KOPT-K1 (cell line): Measurements from ENCODE around the gene BUB3.

Experiments used
- H3K27ac ChIP-seq: fragments of 200-600 bp; sonication (generic); 2 replicates; pipeline ENCODE4 v1.5.1; 2016; ENCODE audit warnings: antibody characterized with exemption, mild to moderate bottlenecking, low read depth, low read length; ENCODE audit not compliant: poor library complexity, severe bottlenecking
- H3K36me3 ChIP-seq: fragments of 200-600 bp; sonication (generic); 2 replicates; pipeline ENCODE4 v1.5.1; 2017; ENCODE audit warnings: antibody characterized with exemption, mild to moderate bottlenecking, low read length, moderate library complexity; ENCODE audit not compliant: insufficient read depth
- H3K9me3 ChIP-seq: fragments of 200-600 bp; sonication (generic); 2 replicates; pipeline ENCODE4 v1.5.1; 2017; ENCODE audit warnings: antibody characterized with exemption, low read length, mild to moderate bottlenecking; ENCODE audit not compliant: insufficient read depth, poor library complexity, severe bottlenecking

The BUB3 gene

GRCh38 chr10:123136806-123137642 lies 17.2 kb upstream of the BUB3 start:
- no peaks in the 10 kb centered on the region for H3K36me3 ChIP-seq
- no peak overlapping the region for H3K27ac ChIP-seq
- peaks cover 3% of the 10 kb centered on the region for H3K9me3 ChIP-seq

- H3K9me3 ChIP-seq, result peaks cover 3% of the 10 kb centered on the region
- H3K27ac ChIP-seq, result no peak overlapping the region
Measured at GRCh38 chr10:123139165-123139520, 15.1 kb upstream of the BUB3 start.

GRCh38 chr10:123139521-123140163 lies 14.6 kb upstream of the BUB3 start:
- Histone ChIP-seq H3K27ac (no peak overlapping the region), H3K36me3 (no peaks in the 10 kb centered on the region), H3K9me3 (peaks cover 3% of the 10 kb centered on the region)

More at GRCh38 chr10:123139165-123139520, 15.1 kb upstream of the BUB3 start:
- no peaks in the 10 kb centered on the region for H3K36me3 ChIP-seq

- H3K36me3 ChIP-seq, result no peaks in the 10 kb centered on the region
- peaks cover 3% of the 10 kb centered on the region for H3K9me3 ChIP-seq
- no peak overlapping the region for H3K27ac ChIP-seq
Measured at GRCh38 chr10:123140164-123140982, 13.8 kb upstream of the BUB3 start.

GRCh38 chr10:123140983-123141390 lies 13.2 kb upstream of the BUB3 start:
- Histone ChIP-seq H3K36me3 (no peaks in the 10 kb centered on the region), H3K27ac (no peak overlapping the region), H3K9me3 (peaks cover 3% of the 10 kb centered on the region)

- Histone ChIP-seq H3K9me3 (peaks cover 2% of the 10 kb centered on the region), H3K36me3 (no peaks in the 10 kb centered on the region), H3K27ac (no peak overlapping the region)
Measured at GRCh38 chr10:123141791-123142700, 12.2 kb upstream of the BUB3 start.

GRCh38 chr10:123142701-123143161 lies 11.5 kb upstream of the BUB3 start:
- Histone ChIP-seq H3K27ac (no peak overlapping the region), H3K9me3 (peaks cover 3% of the 10 kb centered on the region), H3K36me3 (no peaks in the 10 kb centered on the region)

- no peak overlapping the region for H3K27ac ChIP-seq
- H3K36me3 ChIP-seq, result no peaks in the 10 kb centered on the region
- peaks cover 8% of the 10 kb centered on the region for H3K9me3 ChIP-seq
Measured at GRCh38 chr10:123143162-123143824, 10.9 kb upstream of the BUB3 start.

GRCh38 chr10:123143825-123144168 lies 10.4 kb upstream of the BUB3 start:
- peaks cover 12% of the 10 kb centered on the region for H3K9me3 ChIP-seq
- no peaks in the 10 kb centered on the region for H3K36me3 ChIP-seq
- H3K27ac ChIP-seq, result no peak overlapping the region

GRCh38 chr10:123144697-123145541 lies 9.3 kb upstream of the BUB3 start:
- Histone ChIP-seq H3K9me3 (peaks cover 17% of the 10 kb centered on the region), H3K27ac (no peak overlapping the region), H3K36me3 (no peaks in the 10 kb centered on the region)

- Histone ChIP-seq H3K36me3 (no peaks in the 10 kb centered on the region), H3K9me3 (peaks cover 21% of the 10 kb centered on the region), H3K27ac (no peak overlapping the region)
Measured at GRCh38 chr10:123145542-123146012, 8.6 kb upstream of the BUB3 start.

GRCh38 chr10:123146013-123146893 lies 7.9 kb upstream of the BUB3 start:
- Histone ChIP-seq H3K9me3 (peaks cover 25% of the 10 kb centered on the region), H3K36me3 (no peaks in the 10 kb centered on the region), H3K27ac (no peak overlapping the region)
